ENCODE data around the gene MAP4K3.

- TF ChIP-seq POLR2A (IDR thresholded peaks at IDR 0.05): no peak
- TF ChIP-seq CTCF (IDR thresholded peaks at IDR 0.05): no peak
Observed at GRCh38 chr2:39380525-39381150, 56.4 kb downstream of the MAP4K3 start.

Data from vagina (tissue), 2 donors.